ENCODE results near the gene ALPP.

Gene ALPP

GRCh38 chr2:232385660-232386489, 7.3 kb downstream of the ALPP start:
- Histone ChIP-seq H3K9me2 (replicated peaks; ENCODE audit: control insufficient read depth, low read length) (no peaks in the 10 kb centered on the region), H3K27me3 (ENCODE audit: control insufficient read depth, low read length) (peaks cover 2% of the 10 kb centered on the region), H3K4me2 (ENCODE audit: low read length) (peak overlapping the region; percentile 24; the same call in 1 of the 2 replicates), H4K20me1 (ENCODE audit: control insufficient read depth, insufficient read depth, low read depth, low read length) (no peaks in the 10 kb centered on the region), H3F3A (ENCODE audit: control insufficient read depth, insufficient read depth) (0 out of 2 replicates have a peak, but pooled peaks cover 4% of the 10 kb centered on the region), H3K9me3 (ENCODE audit: control insufficient read depth, insufficient read depth, low read length) (no peaks in the 10 kb centered on the region), H3K4me3 (ENCODE audit: low read length) (peak overlapping the region; percentile 15; the same call in 1 of the 2 replicates), H3K4me1 (ENCODE audit: control insufficient read depth, low read length) (peaks cover 17% of the 10 kb centered on the region), H3K36me3 (ENCODE audit: control insufficient read depth, low read length) (no peaks in the 10 kb centered on the region), H3K79me2 (ENCODE audit: control insufficient read depth, low read length) (no peaks in the 10 kb centered on the region), H3K27ac (ENCODE audit: low read depth, low read length) (no peak overlapping the region)
- no peak for TF ChIP-seq EZH2phosphoT487 (IDR thresholded peaks at IDR 0.05; ENCODE audit: borderline replicate concordance, low read length)
- no peak for TF ChIP-seq CTCF (IDR thresholded peaks at IDR 0.05; ENCODE audit: low read depth, low read length, poor library complexity, severe bottlenecking)

- no peak overlapping the region for H3K27ac ChIP-seq (ENCODE audit: low read depth, low read length)
- no peaks in the 10 kb centered on the region for H3K9me2 ChIP-seq (replicated peaks; ENCODE audit: control insufficient read depth, low read length)
- H3K27me3 ChIP-seq (ENCODE audit: control insufficient read depth, low read length) = peaks cover 5% of the 10 kb centered on the region
- H4K20me1 ChIP-seq (ENCODE audit: control insufficient read depth, insufficient read depth, low read depth, low read length) = no peaks in the 10 kb centered on the region
- H3K36me3 ChIP-seq (ENCODE audit: control insufficient read depth, low read length) = no peaks in the 10 kb centered on the region
- H3K4me1 ChIP-seq (ENCODE audit: control insufficient read depth, low read length) = peaks cover 17% of the 10 kb centered on the region
- no peaks in the 10 kb centered on the region for H3K79me2 ChIP-seq (ENCODE audit: control insufficient read depth, low read length)
- H3K4me3 ChIP-seq (ENCODE audit: low read length) = no peak overlapping the region
- no peak overlapping the region for H3K4me2 ChIP-seq (ENCODE audit: low read length)
- TF ChIP-seq EZH2phosphoT487 (IDR thresholded peaks at IDR 0.05; ENCODE audit: borderline replicate concordance, low read length) (no peak), CTCF (IDR thresholded peaks at IDR 0.05; ENCODE audit: low read depth, low read length, poor library complexity, severe bottlenecking) (no peak)
- 0 out of 2 replicates have a peak, but pooled peaks cover 4% of the 10 kb centered on the region for H3F3A ChIP-seq (ENCODE audit: control insufficient read depth, insufficient read depth)
- H3K9me3 ChIP-seq (ENCODE audit: control insufficient read depth, insufficient read depth, low read length) = no peaks in the 10 kb centered on the region
Observed at GRCh38 chr2:232386490-232386739, 7.9 kb downstream of the ALPP start.

- peaks cover 17% of the 10 kb centered on the region for H3K4me1 ChIP-seq (ENCODE audit: control insufficient read depth, low read length)
- no peak overlapping the region for H3K4me3 ChIP-seq (ENCODE audit: low read length)
- no peaks in the 10 kb centered on the region for H3K79me2 ChIP-seq (ENCODE audit: control insufficient read depth, low read length)
- no peaks in the 10 kb centered on the region for H4K20me1 ChIP-seq (ENCODE audit: control insufficient read depth, insufficient read depth, low read depth, low read length)
- no peak overlapping the region for H3K27ac ChIP-seq (ENCODE audit: low read depth, low read length)
- H3K9me2 ChIP-seq (replicated peaks; ENCODE audit: control insufficient read depth, low read length) = no peaks in the 10 kb centered on the region
- TF ChIP-seq CTCF (IDR thresholded peaks at IDR 0.05; ENCODE audit: low read depth, low read length, poor library complexity, severe bottlenecking) = no peak
- TF ChIP-seq EZH2phosphoT487 (IDR thresholded peaks at IDR 0.05; ENCODE audit: borderline replicate concordance, low read length) = no peak
- 0 out of 2 replicates have a peak, but pooled peaks cover 4% of the 10 kb centered on the region for H3F3A ChIP-seq (ENCODE audit: control insufficient read depth, insufficient read depth)
- H3K36me3 ChIP-seq (ENCODE audit: control insufficient read depth, low read length) = no peaks in the 10 kb centered on the region
- peaks cover 5% of the 10 kb centered on the region for H3K27me3 ChIP-seq (ENCODE audit: control insufficient read depth, low read length)
- H3K9me3 ChIP-seq (ENCODE audit: control insufficient read depth, insufficient read depth, low read length) = no peaks in the 10 kb centered on the region
- H3K4me2 ChIP-seq (ENCODE audit: low read length) = no peak overlapping the region
Observed at GRCh38 chr2:232386740-232387450, 8.3 kb downstream of the ALPP start.

Measured in DOHH2 (cell line).